OCI-LY3 (cell line): ENCODE measurements around the gene CALY.

ENCODE experiments used
- H2AFZ ChIP-seq: fragments of 200-600, 300-600 bp; shearing (Covaris generic); 2 replicates; pipeline ENCODE4 v1.6.0; 2014; ENCODE audit warnings: antibody characterized with exemption, low read depth, low read length
- H3K27ac ChIP-seq: fragments of 200-600, 300-600 bp; sonication (generic); 2 replicates; pipeline ENCODE4 v1.5.1; 2014; ENCODE audit warnings: mild to moderate bottlenecking, low read length, moderate library complexity, mixed read lengths
- H3K27me3 ChIP-seq: fragments of 200-600, 300-600 bp; sonication (generic); 2 replicates; pipeline ENCODE4 v1.6.1; 2014; ENCODE audit warnings: low read depth, low read length, mixed read lengths
- H3K36me3 ChIP-seq: fragments of 200-600, 300-600 bp; sonication (generic); replicated peaks from 2 replicates; pipeline ENCODE3; 2014; ENCODE audit warnings: low read depth, low read length, mixed read lengths
- H3K4me1 ChIP-seq: fragments of 300-600, 200-600 bp; sonication (generic); 2 replicates; pipeline ENCODE4 v1.6.1; 2014; ENCODE audit warnings: low read length, mixed read lengths
- H3K4me2 ChIP-seq: fragments of 200-600, 300-600 bp; sonication (generic); 2 replicates; pipeline ENCODE4 v1.6.1; 2014; ENCODE audit warnings: low read length, mixed read lengths
- H3K4me3 ChIP-seq: fragments of 300-600, 200-600 bp; sonication (generic); 2 replicates; pipeline ENCODE4 v1.5.1; 2014; ENCODE audit warnings: antibody characterized with exemption, mild to moderate bottlenecking, low read length, moderate library complexity
- H3K79me2 ChIP-seq: fragments of 300-600, 200-600 bp; shearing (Covaris generic); 2 replicates; pipeline ENCODE4 v1.6.1; 2014; ENCODE audit warnings: mild to moderate bottlenecking, low read length, mixed read lengths
- H3K9ac ChIP-seq: fragments of 300-600, 200-600 bp; shearing (Covaris generic); 2 replicates; pipeline ENCODE4 v1.6.0; 2014; ENCODE audit warnings: mild to moderate bottlenecking, low read length, moderate library complexity
- H3K9me3 ChIP-seq: fragments of 200-600, 300-600 bp; shearing (Covaris generic); 2 replicates; pipeline ENCODE4 v1.6.1; 2014; ENCODE audit warnings: low read length, mixed read lengths; ENCODE audit not compliant: insufficient read depth
- H4K20me1 ChIP-seq: fragments of 200-600, 300-600 bp; sonication (generic); 2 replicates; pipeline ENCODE4 v1.6.1; 2016; ENCODE audit warnings: low read length, mixed read lengths; ENCODE audit not compliant: insufficient read depth
- CTCF ChIP-seq: fragments of 200-600, 300-600 bp; sonication (generic); IDR thresholded peaks from 2 replicates; pipeline ENCODE4 v1.5.1; 2014; ENCODE audit warnings: antibody characterized with exemption, low read length, low read depth
- EZH2phosphoT487 ChIP-seq: fragments of 200-600 bp; shearing (Covaris generic); IDR thresholded peaks from 2 replicates; pipeline ENCODE4 v1.6.1; 2018; ENCODE audit warnings: antibody characterized with exemption, mixed run types, low read depth

The CALY gene

GRCh38 chr10:133316266-133316665 is 20.4 kb downstream of the CALY start:
- Histone ChIP-seq H3K27me3 (no peaks in the 10 kb centered on the region), H3K79me2 (no peaks in the 10 kb centered on the region), H3K9me3 (no peaks in the 10 kb centered on the region), H2AFZ (no peak overlapping the region), H3K27ac (no peak overlapping the region), H4K20me1 (no peaks in the 10 kb centered on the region), H3K9ac (no peak overlapping the region), H3K4me3 (no peak overlapping the region), H3K36me3 (no peaks in the 10 kb centered on the region), H3K4me2 (no peak overlapping the region), H3K4me1 (no peaks in the 10 kb centered on the region)
- TF ChIP-seq EZH2phosphoT487 (no peak), CTCF (no peak)

- Histone ChIP-seq H3K79me2 (no peaks in the 10 kb centered on the region), H4K20me1 (no peaks in the 10 kb centered on the region), H3K9me3 (no peaks in the 10 kb centered on the region), H3K36me3 (no peaks in the 10 kb centered on the region), H3K4me2 (no peak overlapping the region), H2AFZ (no peak overlapping the region), H3K27ac (no peak overlapping the region), H3K27me3 (no peaks in the 10 kb centered on the region), H3K4me3 (no peak overlapping the region), H3K4me1 (no peaks in the 10 kb centered on the region), H3K9ac (no peak overlapping the region)
- TF ChIP-seq EZH2phosphoT487: no peak
- TF ChIP-seq CTCF: no peak
Observed at GRCh38 chr10:133315847-133316246, 20.8 kb downstream of the CALY start.

- no peaks in the 10 kb centered on the region for H3K79me2 ChIP-seq
- peaks cover 1% of the 10 kb centered on the region for H3K36me3 ChIP-seq
- H2AFZ ChIP-seq: no peak overlapping the region
- H3K4me3 ChIP-seq: no peak overlapping the region
- no peaks in the 10 kb centered on the region for H4K20me1 ChIP-seq
- H3K4me2 ChIP-seq: no peak overlapping the region
- no peak overlapping the region for H3K27ac ChIP-seq
- no peak overlapping the region for H3K9ac ChIP-seq
- H3K27me3 ChIP-seq: no peaks in the 10 kb centered on the region
- no peak for TF ChIP-seq CTCF
- TF ChIP-seq EZH2phosphoT487: no peak
- H3K9me3 ChIP-seq: no peaks in the 10 kb centered on the region
- no peaks in the 10 kb centered on the region for H3K4me1 ChIP-seq
Observed at GRCh38 chr10:133314911-133315310, 21.8 kb downstream of the CALY start.

GRCh38 chr10:133313192-133313591 is 23.5 kb downstream of the CALY start:
- H3K9ac ChIP-seq: no peak overlapping the region
- H3K4me1 ChIP-seq: 0 out of 2 replicates have a peak, but pooled peaks cover 4% of the 10 kb centered on the region
- no peak overlapping the region for H3K4me2 ChIP-seq
- H3K4me3 ChIP-seq: no peak overlapping the region
- H3K9me3 ChIP-seq: no peaks in the 10 kb centered on the region
- peaks cover 4% of the 10 kb centered on the region for H3K36me3 ChIP-seq
- no peak overlapping the region for H2AFZ ChIP-seq
- peaks cover 5% of the 10 kb centered on the region for H3K79me2 ChIP-seq
- TF ChIP-seq EZH2phosphoT487 (no peak), CTCF (no peak)
- no peak overlapping the region for H3K27ac ChIP-seq
- H3K27me3 ChIP-seq: no peaks in the 10 kb centered on the region
- peaks cover 4% of the 10 kb centered on the region; the same call in 1 of the 2 replicates for H4K20me1 ChIP-seq
